T-helper 1 cell treated with Interleukin-12 subunit alpha and Interleukin-12 subunit beta and Interleukin-4 antibody, amounts not matched to agents 30 μg/mL and 1 μg/mL, for 36 hours (primary cell): Measurements from ENCODE around the gene NDUFA5.

Experiments
- H3K27ac Mint-ChIP-seq: one replicate; pipeline ENCODE4 v1.8.0; 2021; ENCODE audit warnings: mild to moderate bottlenecking, mixed read lengths
- H3K27me3 Mint-ChIP-seq: one replicate; pipeline ENCODE4 v1.8.0; 2021; ENCODE audit warnings: low read depth, mixed read lengths
- H3K36me3 Mint-ChIP-seq: one replicate; pipeline ENCODE4 v1.8.0; 2021; ENCODE audit warnings: low read depth, mixed read lengths
- H3K4me1 Mint-ChIP-seq: one replicate; pipeline ENCODE4 v1.8.0; 2021; ENCODE audit warnings: low read depth, mixed read lengths
- H3K4me3 Mint-ChIP-seq: one replicate; pipeline ENCODE4 v1.8.0; 2021; ENCODE audit warnings: mild to moderate bottlenecking, moderate library complexity, mixed read lengths
- H3K9me3 Mint-ChIP-seq: one replicate; pipeline ENCODE4 v1.8.0; 2021; ENCODE audit warnings: mixed read lengths

Gene NDUFA5

GRCh38 chr7:123502201-123502600 is 55.4 kb downstream of the NDUFA5 start:
- Mint-ChIP-seq H3K4me1 (no peaks in the 10 kb centered on the region), H3K27ac (no peak overlapping the region), H3K36me3 (no peaks in the 10 kb centered on the region), H3K4me3 (no peak overlapping the region), H3K27me3 (peaks cover 4% of the 10 kb centered on the region), H3K9me3 (peaks cover 5% of the 10 kb centered on the region)

GRCh38 chr7:123500878-123501489 is 56.6 kb downstream of the NDUFA5 start:
- Mint-ChIP-seq H3K9me3 (peaks cover 3% of the 10 kb centered on the region), H3K36me3 (no peaks in the 10 kb centered on the region), H3K4me1 (no peaks in the 10 kb centered on the region), H3K4me3 (no peak overlapping the region), H3K27me3 (peaks cover 4% of the 10 kb centered on the region), H3K27ac (no peak overlapping the region)

- Mint-ChIP-seq H3K4me3 (no peak overlapping the region), H3K27ac (no peak overlapping the region), H3K27me3 (peaks cover 4% of the 10 kb centered on the region), H3K4me1 (no peaks in the 10 kb centered on the region), H3K36me3 (no peaks in the 10 kb centered on the region), H3K9me3 (no peaks in the 10 kb centered on the region)
Measured at GRCh38 chr7:123499211-123499970, 58.2 kb downstream of the NDUFA5 start.

- Mint-ChIP-seq H3K36me3 (no peaks in the 10 kb centered on the region), H3K27ac (no peak overlapping the region), H3K27me3 (peaks cover 4% of the 10 kb centered on the region), H3K9me3 (no peaks in the 10 kb centered on the region), H3K4me1 (no peaks in the 10 kb centered on the region), H3K4me3 (no peak overlapping the region)
Measured at GRCh38 chr7:123498601-123499000, 59.0 kb downstream of the NDUFA5 start.

GRCh38 chr7:123498031-123498430 is 59.6 kb downstream of the NDUFA5 start:
- H3K36me3 Mint-ChIP-seq: no peaks in the 10 kb centered on the region
- no peaks in the 10 kb centered on the region for H3K9me3 Mint-ChIP-seq
- no peaks in the 10 kb centered on the region for H3K4me1 Mint-ChIP-seq
- H3K27me3 Mint-ChIP-seq: peaks cover 4% of the 10 kb centered on the region
- no peak overlapping the region for H3K27ac Mint-ChIP-seq
- no peak overlapping the region for H3K4me3 Mint-ChIP-seq

- Mint-ChIP-seq H3K36me3 (no peaks in the 10 kb centered on the region), H3K4me1 (no peaks in the 10 kb centered on the region), H3K27me3 (peaks cover 4% of the 10 kb centered on the region), H3K4me3 (no peak overlapping the region), H3K27ac (no peak overlapping the region), H3K9me3 (no peaks in the 10 kb centered on the region)
Measured at GRCh38 chr7:123494193-123494796, 63.3 kb downstream of the NDUFA5 start.

GRCh38 chr7:123492485-123492884 is 65.1 kb downstream of the NDUFA5 start:
- no peaks in the 10 kb centered on the region for H3K4me1 Mint-ChIP-seq
- H3K27ac Mint-ChIP-seq: no peak overlapping the region
- no peaks in the 10 kb centered on the region for H3K27me3 Mint-ChIP-seq
- H3K4me3 Mint-ChIP-seq: no peak overlapping the region
- H3K36me3 Mint-ChIP-seq: no peaks in the 10 kb centered on the region
- no peaks in the 10 kb centered on the region for H3K9me3 Mint-ChIP-seq
